HG03045 (cell line): Measurements from ENCODE around the gene PSAPL1.

Experiments used
- ATAC-seq: cut with Tn5 transposase; IDR thresholded peaks from one replicate; pipeline ENCODE4 v1.9.1; 2021; ENCODE audit warnings: mild to moderate bottlenecking, moderate library complexity; ENCODE audit not compliant: unreplicated experiment

Gene PSAPL1

GRCh38 chr4:7420661-7421040 is 14.1 kb downstream of the PSAPL1 start:
- ATAC-seq: no peak

DNA sequence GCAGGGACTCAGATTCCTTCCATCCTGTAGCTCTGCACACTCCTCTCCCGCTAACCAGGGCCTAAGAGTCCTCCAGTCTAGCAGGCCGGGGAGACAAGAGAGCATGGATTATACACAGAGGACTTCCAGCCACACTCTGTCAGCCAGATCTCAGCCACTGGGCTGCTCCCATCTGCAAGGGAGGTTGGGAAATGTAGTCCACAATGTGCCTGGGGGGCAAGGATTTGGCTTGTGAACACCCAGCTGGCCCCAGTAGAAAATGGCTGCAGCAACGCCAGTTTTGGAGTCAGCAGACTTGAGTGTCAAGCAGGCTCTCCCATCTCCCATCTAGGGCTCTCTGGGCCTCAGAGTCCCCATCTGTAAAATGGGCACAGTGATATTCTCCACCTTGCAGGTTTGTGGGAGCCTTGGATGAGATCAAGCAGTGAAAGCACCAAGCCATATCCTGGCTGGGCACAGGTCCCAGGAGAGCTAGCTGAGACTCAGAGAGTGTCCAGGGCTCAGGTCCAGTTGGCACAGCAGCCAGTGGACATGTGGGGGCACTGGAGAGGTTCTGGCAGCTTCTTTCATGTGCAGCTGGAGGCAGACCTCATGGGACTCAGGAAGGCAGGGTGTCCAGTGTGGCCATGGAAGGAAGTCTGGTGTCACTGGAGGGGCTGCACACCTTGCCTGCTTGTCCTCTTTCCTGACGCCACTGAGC is 14.6 kb downstream of the PSAPL1 start:
- ATAC-seq: no peak

GRCh38 chr4:7418131-7418943 is 16.4 kb downstream of the PSAPL1 start:
- no peak for ATAC-seq

- ATAC-seq: no peak
Measured at GRCh38 chr4:7417639-7418038, 17.1 kb downstream of the PSAPL1 start.

GRCh38 chr4:7416745-7417432 is 17.8 kb downstream of the PSAPL1 start:
- ATAC-seq: no peak

DNA sequence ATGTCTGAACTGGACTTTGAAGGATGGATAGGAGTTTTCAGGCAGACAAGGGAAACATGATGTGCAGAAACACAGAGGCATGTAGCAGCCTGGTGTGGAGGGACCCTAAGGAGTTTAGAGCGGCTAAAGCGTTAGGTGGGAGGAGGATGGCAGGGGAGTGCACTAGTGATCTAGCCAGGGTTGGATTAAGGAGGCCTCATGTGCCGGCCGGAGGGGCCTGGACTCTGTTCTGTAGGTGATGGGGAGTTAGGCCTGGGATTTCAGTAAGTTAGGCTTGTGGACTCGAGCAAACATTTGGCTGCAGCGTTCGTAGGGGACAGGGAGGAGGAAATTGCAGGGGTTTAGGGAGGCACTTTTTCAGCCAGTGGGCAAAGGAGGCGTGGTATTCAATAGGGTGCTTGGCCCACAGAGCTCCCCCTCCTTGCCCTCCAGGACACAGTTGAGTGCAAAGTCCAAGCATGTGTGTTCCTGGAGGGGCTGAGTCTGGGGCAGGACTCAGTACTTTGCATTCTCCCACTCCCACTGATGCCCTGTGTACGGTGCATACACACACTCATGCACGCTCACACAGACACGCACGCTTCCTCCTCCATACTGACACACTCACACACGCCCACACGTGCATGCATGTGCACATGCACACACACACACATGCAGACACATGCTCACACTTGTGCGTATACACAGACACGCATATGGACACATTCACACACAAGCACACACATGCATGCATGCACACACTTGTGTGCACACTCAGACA is 18.6 kb downstream of the PSAPL1 start:
- ATAC-seq: no peak

GRCh38 chr4:7414736-7415510 is 19.8 kb downstream of the PSAPL1 start:
- ATAC-seq: no peak

DNA sequence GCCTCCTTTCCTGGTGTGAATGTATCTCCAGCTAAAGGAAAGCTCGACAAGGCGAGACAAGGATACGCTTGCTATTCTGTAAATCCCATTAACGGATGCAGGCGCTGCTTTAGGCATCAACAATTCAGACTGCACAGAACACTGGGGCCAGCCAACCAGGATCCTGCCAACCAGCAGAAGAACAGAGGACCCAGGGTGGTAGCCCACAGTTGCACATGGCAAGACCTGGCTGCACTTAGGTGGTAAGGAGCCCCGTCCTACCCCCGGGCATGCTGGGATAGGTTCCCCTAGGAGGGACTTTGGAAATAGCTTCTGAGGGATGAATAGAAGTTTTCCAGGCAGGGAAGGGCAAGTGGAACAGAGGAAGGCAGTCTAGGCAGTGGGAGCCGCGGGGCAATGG is 20.7 kb downstream of the PSAPL1 start:
- no peak for ATAC-seq

DNA sequence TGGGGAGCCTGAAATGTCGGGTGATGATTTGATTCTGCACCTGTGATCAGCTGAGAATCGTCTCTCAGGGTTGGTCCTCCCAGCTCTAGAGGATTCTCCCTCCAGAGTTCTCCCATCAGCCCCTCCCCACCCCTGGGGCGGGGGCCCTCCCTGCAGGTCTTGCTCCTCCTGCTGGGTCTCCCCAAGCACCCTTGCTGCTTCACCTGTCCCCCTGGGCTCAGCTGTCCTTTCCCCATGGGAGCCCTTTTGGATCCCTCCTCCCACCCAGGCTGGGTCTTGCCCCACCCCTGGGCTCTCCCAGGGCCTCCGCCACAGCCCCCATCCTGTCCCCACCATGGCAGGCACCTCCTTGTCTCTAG is 22.2 kb downstream of the PSAPL1 start:
- ATAC-seq: no peak

DNA sequence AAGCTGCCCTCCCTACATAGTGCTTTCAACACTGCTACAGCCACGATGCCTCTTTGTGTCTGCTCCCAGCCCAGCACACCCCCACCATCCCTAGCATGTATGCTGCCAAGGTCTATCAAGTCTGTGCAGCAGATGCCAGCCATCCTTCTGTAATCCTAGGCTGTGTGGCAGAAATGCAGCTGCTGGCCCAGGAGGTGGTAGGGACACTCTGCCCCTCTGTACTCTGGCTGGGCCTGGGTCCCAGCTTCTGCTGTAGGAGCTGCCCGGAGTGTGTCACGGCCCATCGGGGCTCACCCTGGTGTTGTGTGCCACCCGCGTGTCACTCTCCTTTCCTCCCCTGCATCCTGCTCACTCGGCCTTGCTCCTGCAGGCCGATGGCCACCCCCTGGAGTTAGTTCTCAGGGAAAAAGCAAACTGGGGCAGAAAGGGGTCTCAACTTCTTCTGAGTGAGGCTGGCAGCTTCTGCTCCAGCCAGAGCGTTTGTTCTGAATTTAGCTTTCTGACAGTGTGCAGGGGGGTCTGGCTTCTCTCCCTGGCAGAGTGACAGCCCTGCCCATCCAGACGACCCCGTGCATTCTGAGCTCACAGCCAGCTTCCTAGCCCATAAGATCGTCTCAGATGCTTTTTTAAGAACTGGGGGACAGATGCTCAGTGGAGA is 22.7 kb downstream of the PSAPL1 start:
- ATAC-seq: no peak

- ATAC-seq: no peak
Measured at GRCh38 chr4:7411491-7411890, 23.2 kb downstream of the PSAPL1 start.

- ATAC-seq: no peak
Measured at GRCh38 chr4:7410446-7410845, 24.3 kb downstream of the PSAPL1 start.

- no peak for ATAC-seq
Measured at GRCh38 chr4:7408166-7408565, 26.6 kb downstream of the PSAPL1 start.

DNA sequence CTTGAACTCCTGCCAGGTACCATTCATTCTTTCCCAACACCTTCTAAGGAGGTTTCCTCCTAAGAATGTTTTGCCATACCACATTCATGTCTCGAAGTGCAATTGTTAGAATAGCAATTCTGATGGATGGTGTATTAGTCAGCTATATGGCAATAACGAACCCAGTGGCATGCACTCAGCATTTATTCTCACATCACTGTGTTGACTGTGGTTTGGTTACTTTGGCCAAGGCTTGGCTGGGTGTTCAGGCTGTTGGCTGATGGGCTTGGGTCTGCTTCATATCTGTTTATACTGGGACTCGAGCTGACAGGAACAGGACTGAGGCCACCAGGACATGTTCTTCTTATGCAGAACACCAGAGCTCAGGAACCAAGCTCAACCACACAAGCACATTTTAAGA is 31.7 kb downstream of the PSAPL1 start:
- no peak for ATAC-seq

GRCh38 chr4:7402526-7402925 is 32.2 kb downstream of the PSAPL1 start:
- ATAC-seq: no peak

DNA sequence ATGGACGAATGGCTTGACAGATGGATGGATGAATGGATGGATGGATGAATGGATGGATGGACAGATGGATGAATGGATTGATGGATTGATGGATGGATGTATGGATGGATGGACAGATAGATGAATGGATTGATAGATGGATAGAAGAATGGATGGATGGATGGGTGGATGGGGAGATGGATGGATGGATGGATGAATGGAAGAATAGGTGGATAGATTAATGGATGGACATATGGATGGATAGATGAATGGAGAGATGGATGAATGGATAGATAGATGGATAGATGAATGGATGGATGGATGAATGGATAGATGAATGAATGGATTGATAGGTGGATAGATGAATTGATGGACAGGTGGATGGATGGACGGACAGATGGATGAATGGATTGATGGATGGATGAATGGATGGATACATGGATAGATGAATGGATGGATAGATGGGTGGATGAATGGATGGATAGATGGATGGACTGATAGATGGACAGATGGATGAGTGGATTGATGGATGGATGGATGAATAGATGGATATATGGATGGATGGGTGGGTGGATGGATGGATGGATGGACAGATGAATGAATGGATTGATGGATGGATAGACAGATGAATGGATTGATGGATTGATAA is 33.9 kb downstream of the PSAPL1 start:
- no peak for ATAC-seq

DNA sequence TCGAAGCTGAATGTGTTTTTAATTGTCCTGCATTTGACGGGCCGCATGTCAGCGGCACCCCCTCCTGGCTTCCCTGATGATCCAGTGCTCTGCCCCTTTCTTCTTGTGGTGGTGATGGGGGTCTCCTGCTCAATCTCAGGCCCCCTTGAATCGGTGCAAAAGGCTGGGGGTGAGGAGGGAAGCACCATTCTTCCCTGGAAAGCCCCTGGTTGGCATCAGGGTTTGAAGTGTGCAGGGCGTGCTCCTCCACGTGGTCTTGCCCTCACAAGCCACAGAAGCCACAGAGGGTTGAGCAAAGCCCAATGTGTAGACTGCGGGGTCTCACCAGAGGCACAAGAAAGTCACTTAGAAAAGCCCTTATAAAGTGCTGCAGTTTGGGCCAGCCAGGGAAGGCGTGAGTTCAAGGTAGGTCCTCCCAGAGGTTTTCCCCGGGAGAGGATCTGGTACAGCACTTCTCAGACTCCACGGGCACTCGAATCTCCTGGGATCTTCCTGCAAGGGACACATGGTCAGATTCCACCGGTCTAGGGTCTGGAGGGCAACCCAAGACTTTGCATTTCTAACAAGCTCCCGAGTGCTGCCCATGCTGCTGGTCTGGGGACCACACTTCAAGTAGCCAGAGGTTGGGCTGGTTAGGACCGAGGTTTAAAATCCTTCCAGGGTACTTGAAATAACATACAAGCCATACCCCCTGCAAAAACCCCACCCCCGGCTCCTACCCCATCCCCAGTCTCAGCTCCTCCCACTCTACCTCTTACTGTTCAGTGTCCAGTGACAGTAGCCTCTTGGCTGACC is 35.1 kb downstream of the PSAPL1 start:
- ATAC-seq: no peak

- ATAC-seq: no peak
Measured at GRCh38 chr4:7398788-7399439, 35.8 kb downstream of the PSAPL1 start.
